HepG2 (cell line): ENCODE results near the gene IFNG-AS1. TPM values are rescaled to one million over a fixed set of nuclear protein-coding genes. Genes with fewer than 3 reads are reported as not detected.

ENCODE experiments used
- ATAC-seq: fragments of 200-7000 bp; cut with Tn5 transposase; 3 replicates; pipeline ENCODE4 v1.9.1; 2020; ENCODE audit warnings: mild to moderate bottlenecking, moderate library complexity
- BruUV-seq: library from RNA; stranded (reverse); fragments of 400-500 nt; replicated peaks from 2 replicates; lab custom pipeline; 2021; lab: Mats Ljungman, UMichigan
- CTCF ChIA-PET: fragments of 300-600 bp; formaldehyde crosslinking; extraction: SDS; loops from one replicate; lab custom pipeline; 2021; ENCODE audit warnings: low total read pairs, inconsistent platforms, low intra/inter-chr PET ratio; lab: Yijun Ruan, JAX
- POLR2A ChIA-PET: fragments of 350-600 bp; sonication (Branson Sonifier 250); formaldehyde crosslinking; loops from one replicate; lab custom pipeline; 2020; ENCODE audit warnings: antibody characterized with exemption, inconsistent platforms; lab: Yijun Ruan, JAX
- DNase-seq: peaks from one replicate; pipeline ENCODE4 v3.0.0-alpha.2; 2015; ENCODE audit warnings: low spot score
- FAIRE-seq: peaks from 3 replicates; lab custom pipeline; 2011; peaks lifted over from hg19 to GRCh38; lab: Jason Lieb, UNC
- H2AFZ ChIP-seq: one replicate; pipeline ENCODE4 v1.6.1; 2011; ENCODE audit warnings: low read length, inconsistent platforms
- H3K27ac ChIP-seq: fragments of 300-600 bp; 3 replicates; pipeline ENCODE4 v1.8.0; 2011; ENCODE audit warnings: mixed run types, mild to moderate bottlenecking, mixed read lengths, low read length, inconsistent platforms; ENCODE audit not compliant: insufficient read depth; ENCODE audit errors: extremely low read length
- H3K27me3 ChIP-seq, 2 experiments: fragments of 200-600 bp in 1 of 2; 2 replicates in 1 of 2; 3 replicates in 1 of 2; pipeline versions ENCODE4 v1.6.0 to v1.8.0; 2011; ENCODE audit warnings: low read length in 2 of 2, mild to moderate bottlenecking in 2 of 2, moderate library complexity in 2 of 2, inconsistent platforms in 1 of 2; ENCODE audit not compliant: insufficient read depth in 2 of 2, control insufficient read depth in 1 of 2
- H3K36me3 ChIP-seq, 2 experiments: fragments of 200-600 bp in 1 of 2; replicated peaks in 1 of 2; 2 replicates in 1 of 2; 3 replicates in 1 of 2; pipeline versions ENCODE4 v1.5.1 to v1.8.0; 2011; ENCODE audit warnings: low read length in 2 of 2, inconsistent platforms in 1 of 2; ENCODE audit not compliant: insufficient read depth in 2 of 2, control insufficient read depth in 1 of 2
- H3K4me1 ChIP-seq: 2 replicates; pipeline ENCODE4 v1.5.1; 2012; ENCODE audit warnings: low read length, inconsistent platforms; ENCODE audit not compliant: insufficient read depth
- H3K4me2 ChIP-seq: 2 replicates; pipeline ENCODE4 v1.6.0; 2011; ENCODE audit warnings: low read depth, low read length, inconsistent platforms
- H3K4me3 ChIP-seq, 3 experiments: fragments of 200-600 bp in 1 of 3; sonication (generic), shearing (Covaris generic) in 1 of 3; replicated peaks in 1 of 3; 2 replicates each; pipeline ENCODE4 v1.5.1; 2011 to 2016; ENCODE audit warnings: low read length in 3 of 3, inconsistent platforms in 2 of 3, low read depth in 2 of 3, mild to moderate bottlenecking in 2 of 3, control low read depth in 1 of 3, mixed read lengths in 1 of 3; ENCODE audit not compliant: insufficient read depth in 1 of 3
- H3K79me2 ChIP-seq: one replicate; pipeline ENCODE4 v1.6.1; 2011; ENCODE audit warnings: low read length, inconsistent platforms; ENCODE audit not compliant: insufficient read depth
- H3K9ac ChIP-seq: 2 replicates; pipeline ENCODE4 v1.6.0; 2011; ENCODE audit warnings: mild to moderate bottlenecking, low read depth, low read length, inconsistent platforms; ENCODE audit not compliant: insufficient read depth
- H3K9me3 ChIP-seq: 2 replicates; pipeline ENCODE4 v1.5.1; 2012; ENCODE audit warnings: mild to moderate bottlenecking, low read length
- H4K20me1 ChIP-seq: 2 replicates; pipeline ENCODE4 v1.6.0; 2011; ENCODE audit warnings: inconsistent platforms, mild to moderate bottlenecking, low read length, moderate library complexity; ENCODE audit not compliant: insufficient read depth
- ARNT2 ChIP-seq: sonication (generic); formaldehyde crosslinking; IDR thresholded peaks from 2 replicates; pipeline ENCODE4 v1.8.0; 2022; ENCODE audit warnings: mild to moderate bottlenecking, low read depth, missing genetic modification reagents, moderate library complexity
- CREB3 ChIP-seq: sonication (generic); formaldehyde crosslinking; IDR thresholded peaks from 2 replicates; pipeline ENCODE4 v1.5.0; 2020; ENCODE audit warnings: missing genetic modification reagents
- FOXP1 ChIP-seq, 2 experiments: fragments of 450-650 bp in 1 of 2; IDR thresholded peaks; 2 replicates each; pipeline ENCODE4 v1.6.1; 2017 to 2018; ENCODE audit warnings: antibody characterized with exemption in 1 of 2
- GPBP1L1 ChIP-seq: sonication (generic); formaldehyde crosslinking; IDR thresholded peaks from 2 replicates; pipeline ENCODE4 v1.5.0; 2020; ENCODE audit warnings: mild to moderate bottlenecking, missing genetic modification reagents
- KDM2A ChIP-seq: sonication (generic); formaldehyde crosslinking; IDR thresholded peaks from 2 replicates; pipeline ENCODE4 v1.4.0; 2020; ENCODE audit warnings: low read depth, missing genetic modification reagents, borderline replicate concordance
- SOX5 ChIP-seq: IDR thresholded peaks from 2 replicates; pipeline ENCODE4 v1.6.1; 2016; ENCODE audit warnings: borderline replicate concordance
- XRCC5 ChIP-seq: fragments of 200-400 bp; formaldehyde crosslinking; optimal IDR thresholded peaks from 2 replicates; pipeline ENCODE3; 2017; ENCODE audit warnings: mild to moderate bottlenecking, low read length
- ZBTB25 ChIP-seq: IDR thresholded peaks from 2 replicates; pipeline ENCODE4 v1.6.1; 2018; ENCODE audit warnings: missing genetic modification reagents
- ZNF121 ChIP-seq: sonication (generic); formaldehyde crosslinking; IDR thresholded peaks from 2 replicates; pipeline ENCODE4 v1.5.0; 2020; ENCODE audit warnings: mild to moderate bottlenecking, missing genetic modification reagents
- ZNF746 ChIP-seq: sonication (generic); formaldehyde crosslinking; IDR thresholded peaks from 2 replicates; pipeline ENCODE4 v1.8.0; 2022; ENCODE audit warnings: mild to moderate bottlenecking, missing genetic modification reagents
- ZNF891 ChIP-seq: sonication (generic); formaldehyde crosslinking; IDR thresholded peaks from 2 replicates; pipeline ENCODE4 v1.5.0; 2020; ENCODE audit warnings: mild to moderate bottlenecking, missing genetic modification reagents
- WGBS: methylation state at CpG from one replicate; pipeline ENCODE4 v1.1.6; 2017; ENCODE audit warnings: low lambda C conversion rate; 5-methylcytosine and 5-hydroxymethylcytosine counted together
- in situ Hi-C: cut with HindIII; loops from 2 replicates; pipeline ENCODE4 v1.10.0; 2017; ENCODE audit warnings: low pct_unique_long_range_greater_than_20kb; ENCODE audit not compliant: extremely low pct_ligation_motif_present
- intact Hi-C: fragments of 100-400 bp; cut with micrococcal nuclease; formaldehyde crosslinking; loops from one replicate; pipeline ENCODE4 v1.10.0; 2022; ENCODE audit not compliant: unreplicated experiment
- polyA plus RNA-seq, 8 experiments: library from polyadenylated mRNA; depleted of rRNA in 3 of 8; stranded (reverse) in 7 of 8; unstranded in 1 of 8; fragments of >200 nt; fragmentation: Illumina TruSeq in 4 of 8; extraction: Trizol in 4 of 8; gene quantifications; 2 replicates each; pipeline versions ENCODE4 v1.2.1 to v1.2.3, GENCODE V29; 2011 to 2016; ENCODE audit warnings: low read depth in 4 of 8, missing spikeins in 1 of 8, mixed read lengths in 1 of 8; ENCODE audit not compliant: insufficient read depth in 1 of 8
- total RNA-seq, 5 experiments: library from RNA; depleted of rRNA; stranded (reverse); fragments of >200 nt; fragmentation: Illumina TruSeq; extraction: Trizol; gene quantifications; 2 replicates each; pipeline ENCODE4 v1.2.3, GENCODE V29; 2016; ENCODE audit warnings: low read depth in 1 of 5

Gene IFNG-AS1
- total and polyA plus RNA-seq, 2 of the 13 experiments (the other 11 are each of a cell fraction or from before 2014, with no cell fraction given), result not detected

- H3K9ac ChIP-seq, result no peak overlapping the region
- no peak overlapping the region for H3K4me3 ChIP-seq
- no peaks in the 10 kb centered on the region for H3K79me2 ChIP-seq
- no peaks in the 10 kb centered on the region for H4K20me1 ChIP-seq
- ChIA-PET POLR2A (no interaction called here), CTCF (no interaction called here)
- H3K36me3 ChIP-seq, result no peaks in the 10 kb centered on the region
- no peak for FAIRE-seq
- H3K27me3 ChIP-seq, result no peaks in the 10 kb centered on the region; a peak in 1 of 5 replicates
- DNase-seq, result no peak
- BruUV-seq, result no TSS peak
- TF ChIP-seq ZNF891 (no peak), FOXP1 (IDR thresholded peaks at IDR 0.05) (no peak), FOXP1 (CRISPR knock-in tag; IDR thresholded peaks at IDR 0.05) (no peak), CREB3 (no peak), ZNF746 (CRISPR knock-in tag) (no peak), ARNT2 (no peak), ZNF121 (CRISPR knock-in tag) (no peak), SOX5 (CRISPR knock-in tag) (no peak), XRCC5 (no peak), GPBP1L1 (no peak), ZBTB25 (no peak), KDM2A (CRISPR knock-in tag) (no peak)
- TF ChIP-seq, all 625 proteins: peak for 0
- WGBS, result 23% methylated on average over 3 of the region's 3 CpGs
- H2AFZ ChIP-seq, result no peak overlapping the region
- intact Hi-C loops (no loop called here), in situ Hi-C loops (loop anchor here (25.0 kb wide), 1 partner anchor 274 kb away; no protein-coding TSS in a partner anchor)
- no peaks in the 10 kb centered on the region for H3K9me3 ChIP-seq
- H3K27ac ChIP-seq, result no peak overlapping the region
- H3K4me2 ChIP-seq, result no peak overlapping the region
- no peak for ATAC-seq
- no peaks in the 10 kb centered on the region for H3K4me1 ChIP-seq
These were observed 49.4 kb downstream of the IFNG-AS1 start for GRCh38 chr12:68038650-68039049.
